AG04450 (cell line): Measurements from ENCODE around the gene EFNA5. TPM values are rescaled to one million over a fixed set of nuclear protein-coding genes. Genes with fewer than 3 reads are reported as not detected.

Experiments used
- CTCF ChIA-PET: fragments of 300-600, 350-600 bp; formaldehyde crosslinking; extraction: SDS; loops from one replicate; lab custom pipeline; 2022; ENCODE audit warnings: antibody characterized with exemption, inconsistent platforms; lab: Charles Lee
- POLR2A ChIA-PET: fragments of 350-600 bp; formaldehyde crosslinking; extraction: SDS; loops from one replicate; lab custom pipeline; 2021; ENCODE audit warnings: antibody characterized with exemption, inconsistent platforms; lab: Yijun Ruan, JAX
- DNase-seq: peaks from one replicate; pipeline ENCODE4 v3.0.0-alpha.2; 2011; ENCODE audit warnings: low read depth, low spot score
- H3K27ac ChIP-seq: one replicate; pipeline ENCODE4 v1.5.1; 2012; ENCODE audit warnings: low read depth, low read length, control low read depth
- H3K27me3 ChIP-seq: one replicate; pipeline ENCODE4 v1.6.0; 2012; ENCODE audit warnings: low read length; ENCODE audit not compliant: control insufficient read depth, insufficient read depth
- H3K4me3 ChIP-seq: 2 replicates; pipeline ENCODE4 v1.5.1; 2011; ENCODE audit warnings: mild to moderate bottlenecking, low read depth, low read length, control low read depth
- H3K9me3 ChIP-seq: 2 replicates; pipeline ENCODE4 v1.5.1; 2012; ENCODE audit warnings: low read length; ENCODE audit not compliant: control insufficient read depth, insufficient read depth
- polyA plus RNA-seq: library from polyadenylated mRNA; depleted of rRNA; stranded (reverse); fragments of >200 nt; gene quantifications from 2 replicates; pipeline ENCODE4 v1.2.3, GENCODE V29; 2011
- TF ChIP-seq, protein P1 (sequence below): IDR thresholded peaks from 2 replicates; pipeline ENCODE4 v1.5.1; 2011; ENCODE audit warnings: low read depth, low read length, control low read depth, inconsistent platforms

Gene EFNA5
- polyA plus RNA-seq, 1 experiment, result 3.0 TPM

DNA sequence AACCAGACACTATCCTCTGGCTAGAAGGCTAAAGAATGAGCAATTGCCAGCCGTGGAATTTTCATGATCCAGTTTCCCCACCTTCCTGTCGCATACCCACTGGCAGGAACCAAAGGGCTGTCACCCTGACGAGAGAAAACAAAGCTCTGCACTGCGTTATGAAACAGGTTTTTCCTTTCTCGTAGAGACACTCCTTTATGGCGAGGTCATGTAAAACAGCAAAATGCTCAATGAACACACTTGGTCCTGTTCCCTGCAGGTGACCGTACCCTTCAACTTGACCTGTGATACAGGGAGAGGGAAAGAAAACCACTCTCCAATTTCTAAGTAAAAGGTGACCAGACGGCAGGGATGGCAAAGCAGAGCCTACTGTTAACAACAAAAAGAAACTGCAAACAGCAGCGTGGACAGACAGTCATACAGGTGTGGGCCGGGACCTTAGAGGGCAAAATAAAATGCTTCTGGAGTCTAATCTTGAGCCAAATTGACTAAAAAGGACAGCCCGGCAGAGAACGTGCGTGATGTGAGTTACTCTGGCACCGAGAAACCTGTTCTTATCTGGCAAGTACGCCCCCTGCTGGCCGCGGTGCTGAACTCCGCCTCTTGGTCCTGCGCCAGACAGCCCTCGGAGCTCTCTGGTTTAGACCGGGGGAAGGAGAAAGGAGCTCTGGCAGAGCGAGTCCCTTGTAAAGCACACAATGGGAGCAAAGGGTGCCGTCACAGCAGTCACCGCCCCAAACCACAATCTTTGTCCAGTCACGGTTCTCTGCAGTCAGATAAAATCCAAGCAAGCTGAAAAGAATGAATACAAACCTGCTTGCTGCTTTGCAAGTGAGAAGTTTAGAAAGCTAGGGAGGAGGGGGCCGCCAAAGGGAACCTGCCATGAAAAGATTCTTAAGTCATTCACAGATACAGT lies 98.9 kb downstream of the EFNA5 start:
- no peaks in the 10 kb centered on the region for H3K9me3 ChIP-seq
- POLR2A ChIA-PET, result interaction anchor here (0.6 to 0.7 kb wide), 2 partner anchors 17 to 195 kb away, joined by 3 read pairs; no protein-coding TSS in a partner anchor
- peak; percentile 72 for DNase-seq
- H3K27me3 ChIP-seq, result no peaks in the 10 kb centered on the region
- peak overlapping the region; percentile 53 for H3K4me3 ChIP-seq
- H3K27ac ChIP-seq, result no peak overlapping the region
- CTCF ChIA-PET, result interaction anchor here (0.6 to 4.3 kb wide), 95 partner anchors 10 to 1471 kb away, joined by 3 to 62 read pairs (median 4); no protein-coding TSS in a partner anchor
- TF ChIP-seq, protein P1, sequence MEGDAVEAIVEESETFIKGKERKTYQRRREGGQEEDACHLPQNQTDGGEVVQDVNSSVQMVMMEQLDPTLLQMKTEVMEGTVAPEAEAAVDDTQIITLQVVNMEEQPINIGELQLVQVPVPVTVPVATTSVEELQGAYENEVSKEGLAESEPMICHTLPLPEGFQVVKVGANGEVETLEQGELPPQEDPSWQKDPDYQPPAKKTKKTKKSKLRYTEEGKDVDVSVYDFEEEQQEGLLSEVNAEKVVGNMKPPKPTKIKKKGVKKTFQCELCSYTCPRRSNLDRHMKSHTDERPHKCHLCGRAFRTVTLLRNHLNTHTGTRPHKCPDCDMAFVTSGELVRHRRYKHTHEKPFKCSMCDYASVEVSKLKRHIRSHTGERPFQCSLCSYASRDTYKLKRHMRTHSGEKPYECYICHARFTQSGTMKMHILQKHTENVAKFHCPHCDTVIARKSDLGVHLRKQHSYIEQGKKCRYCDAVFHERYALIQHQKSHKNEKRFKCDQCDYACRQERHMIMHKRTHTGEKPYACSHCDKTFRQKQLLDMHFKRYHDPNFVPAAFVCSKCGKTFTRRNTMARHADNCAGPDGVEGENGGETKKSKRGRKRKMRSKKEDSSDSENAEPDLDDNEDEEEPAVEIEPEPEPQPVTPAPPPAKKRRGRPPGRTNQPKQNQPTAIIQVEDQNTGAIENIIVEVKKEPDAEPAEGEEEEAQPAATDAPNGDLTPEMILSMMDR, result peak; percentile 92

DNA sequence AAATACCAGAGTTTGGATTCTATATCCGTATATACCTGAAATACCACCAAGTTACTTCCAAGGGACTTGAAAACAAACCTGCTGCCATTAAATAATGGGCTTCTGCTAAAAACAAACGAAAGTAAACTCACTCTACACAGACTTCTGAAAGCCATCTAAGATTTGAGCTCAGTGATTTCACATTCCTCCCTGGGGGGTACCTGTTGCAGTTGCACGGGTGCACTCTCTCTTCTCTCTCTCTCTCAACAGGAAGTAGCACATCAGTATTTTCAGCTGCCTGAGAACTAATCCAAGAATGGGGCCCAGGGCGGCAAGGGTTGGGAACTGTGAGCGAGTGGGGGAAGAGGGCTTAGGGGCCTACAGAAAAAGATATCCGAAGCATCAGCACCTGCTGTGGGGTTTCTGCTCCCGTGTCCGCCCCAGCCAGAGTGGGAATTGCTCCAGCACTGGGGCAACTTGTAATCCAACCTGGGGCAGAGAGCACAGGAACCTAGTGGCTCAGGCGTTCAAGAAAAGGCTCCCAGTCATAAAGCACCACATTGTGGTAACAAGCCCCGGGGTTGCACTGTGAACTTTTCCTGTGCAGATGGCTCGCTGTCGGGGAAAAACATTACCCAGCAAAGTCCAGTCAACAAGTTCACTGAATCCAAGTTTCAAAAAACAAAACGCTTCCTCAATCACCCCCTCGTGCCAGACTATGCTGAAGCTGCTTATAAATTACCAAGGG lies 99.8 kb downstream of the EFNA5 start:
- Histone ChIP-seq H3K4me3 (no peak overlapping the region), H3K9me3 (no peaks in the 10 kb centered on the region), H3K27ac (no peak overlapping the region), H3K27me3 (no peaks in the 10 kb centered on the region)
- DNase-seq, result no peak
- TF ChIP-seq, protein P1, result no peak
- CTCF ChIA-PET, result interaction anchor here (0.6 to 4.3 kb wide), 20 partner anchors 9 to 424 kb away, joined by 3 to 62 read pairs (median 5); no protein-coding TSS in a partner anchor
- POLR2A ChIA-PET, result no interaction called here

DNA sequence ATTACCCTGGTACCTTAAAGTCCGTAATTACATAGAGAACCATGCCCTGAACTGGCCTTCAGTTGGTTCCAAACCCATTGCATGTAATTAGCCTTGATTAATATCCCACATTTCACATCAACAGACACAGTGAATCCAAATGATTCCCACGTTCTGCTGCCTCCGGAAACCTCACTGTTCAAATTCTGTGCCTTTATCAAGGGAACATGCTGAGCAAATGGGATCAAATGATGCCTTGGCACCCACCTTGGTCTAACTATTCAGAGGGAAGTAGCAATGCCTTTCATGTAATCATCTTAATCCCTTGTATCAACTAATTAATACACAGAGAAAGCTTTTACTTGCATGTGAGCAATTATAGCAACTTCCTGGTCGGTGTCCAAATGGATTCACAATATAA lies 100.6 kb downstream of the EFNA5 start:
- CTCF ChIA-PET, result interaction anchor here (0.6 to 4.3 kb wide), 10 partner anchors 8 to 1115 kb away, joined by 3 to 62 read pairs (median 5); no protein-coding TSS in a partner anchor
- Histone ChIP-seq H3K4me3 (no peak overlapping the region), H3K27ac (no peak overlapping the region), H3K9me3 (no peaks in the 10 kb centered on the region), H3K27me3 (no peaks in the 10 kb centered on the region)
- DNase-seq, result no peak
- POLR2A ChIA-PET, result no interaction called here
- TF ChIP-seq, protein P1, result no peak

DNA sequence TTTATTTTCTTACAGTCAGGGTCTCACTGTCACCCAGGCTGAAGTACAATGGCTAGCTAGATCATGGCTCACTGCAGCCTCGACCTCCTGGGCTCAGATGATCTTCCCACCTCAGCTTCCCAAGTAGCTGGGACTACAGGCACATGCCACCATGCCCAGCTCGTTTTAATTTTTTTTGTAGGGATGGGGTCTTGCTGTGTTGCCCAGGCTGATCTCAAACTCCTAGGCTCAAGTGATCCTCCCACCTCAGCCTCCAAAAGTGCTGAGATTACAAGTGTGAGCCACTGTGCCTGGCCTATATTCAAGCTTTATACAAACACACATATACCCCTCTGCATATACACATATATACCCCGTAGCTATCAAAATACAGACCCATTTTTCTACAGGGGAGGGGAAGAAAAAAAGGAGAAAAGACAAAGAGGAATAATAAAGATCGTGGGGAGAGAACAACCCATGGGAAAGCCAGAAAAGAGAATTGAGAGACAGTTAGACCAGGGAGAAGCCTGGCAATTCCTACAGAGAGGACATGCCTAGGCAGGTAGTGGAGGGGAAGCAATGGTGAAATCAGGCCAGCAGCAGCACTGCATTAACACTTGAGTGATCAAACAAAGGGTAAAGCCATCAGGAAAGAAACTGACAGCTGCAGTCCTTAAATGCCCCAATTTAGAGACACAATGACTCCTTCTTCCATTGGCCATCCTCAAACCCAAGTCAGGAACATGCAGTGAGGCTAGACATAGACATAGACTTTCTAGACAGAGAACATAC lies 102.7 kb downstream of the EFNA5 start:
- H3K4me3 ChIP-seq, result no peak overlapping the region
- no peak for DNase-seq
- no peaks in the 10 kb centered on the region for H3K9me3 ChIP-seq
- ChIA-PET CTCF (interaction anchor here (0.6 kb wide), 1 partner anchor 80 kb away, joined by 3 read pairs; no protein-coding TSS in a partner anchor), POLR2A (no interaction called here)
- H3K27ac ChIP-seq, result no peak overlapping the region
- TF ChIP-seq, protein P1, result no peak
- no peaks in the 10 kb centered on the region for H3K27me3 ChIP-seq
